GM15510 (cell line): ENCODE measurements around the gene PACSIN1.

Experiments
- POLR2A ChIP-seq: IDR thresholded peaks from 3 replicates; pipeline ENCODE4 v1.6.1; 2011; ENCODE audit warnings: borderline replicate concordance; ENCODE audit not compliant: insufficient read length; ENCODE audit errors: extremely low read depth

PACSIN1 gene, protein sequence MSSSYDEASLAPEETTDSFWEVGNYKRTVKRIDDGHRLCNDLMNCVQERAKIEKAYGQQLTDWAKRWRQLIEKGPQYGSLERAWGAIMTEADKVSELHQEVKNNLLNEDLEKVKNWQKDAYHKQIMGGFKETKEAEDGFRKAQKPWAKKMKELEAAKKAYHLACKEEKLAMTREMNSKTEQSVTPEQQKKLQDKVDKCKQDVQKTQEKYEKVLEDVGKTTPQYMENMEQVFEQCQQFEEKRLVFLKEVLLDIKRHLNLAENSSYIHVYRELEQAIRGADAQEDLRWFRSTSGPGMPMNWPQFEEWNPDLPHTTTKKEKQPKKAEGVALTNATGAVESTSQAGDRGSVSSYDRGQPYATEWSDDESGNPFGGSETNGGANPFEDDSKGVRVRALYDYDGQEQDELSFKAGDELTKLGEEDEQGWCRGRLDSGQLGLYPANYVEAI

GRCh38 chr6:34465531-34466241 is at the start of gene PACSIN1:
Gene PACSIN1 (plus strand): TSS chr6:34466076. CDS start chr6:34526306, 60,230 bp downstream.
- no peak for TF ChIP-seq POLR2A

GRCh38 chr6:34416877-34417371 is 49.0 kb upstream of the PACSIN1 start:
- TF ChIP-seq POLR2A, result no peak

GRCh38 chr6:34418367-34418766 is 47.5 kb upstream of the PACSIN1 start:
- TF ChIP-seq POLR2A, result no peak

DNA sequence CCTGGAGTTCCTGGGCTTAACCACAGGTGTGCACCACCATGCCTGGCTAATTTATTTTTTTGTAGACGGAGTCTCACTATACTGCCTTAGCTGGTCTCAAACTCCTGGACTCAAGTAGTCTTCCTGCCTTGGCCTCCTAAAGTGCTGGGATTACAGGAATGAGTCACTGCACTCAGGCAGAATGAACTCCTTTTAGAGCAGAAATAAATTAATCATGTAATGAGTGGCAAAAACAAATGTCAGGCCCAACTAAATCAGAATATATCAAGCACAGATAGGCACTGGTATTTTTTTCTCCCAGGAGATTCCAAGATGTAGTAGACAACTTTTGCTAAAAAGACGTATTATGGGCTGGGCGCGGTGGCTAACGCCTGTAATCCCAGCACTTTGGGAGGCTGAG is 42.6 kb upstream of the PACSIN1 start:
- TF ChIP-seq POLR2A, result no peak

DNA sequence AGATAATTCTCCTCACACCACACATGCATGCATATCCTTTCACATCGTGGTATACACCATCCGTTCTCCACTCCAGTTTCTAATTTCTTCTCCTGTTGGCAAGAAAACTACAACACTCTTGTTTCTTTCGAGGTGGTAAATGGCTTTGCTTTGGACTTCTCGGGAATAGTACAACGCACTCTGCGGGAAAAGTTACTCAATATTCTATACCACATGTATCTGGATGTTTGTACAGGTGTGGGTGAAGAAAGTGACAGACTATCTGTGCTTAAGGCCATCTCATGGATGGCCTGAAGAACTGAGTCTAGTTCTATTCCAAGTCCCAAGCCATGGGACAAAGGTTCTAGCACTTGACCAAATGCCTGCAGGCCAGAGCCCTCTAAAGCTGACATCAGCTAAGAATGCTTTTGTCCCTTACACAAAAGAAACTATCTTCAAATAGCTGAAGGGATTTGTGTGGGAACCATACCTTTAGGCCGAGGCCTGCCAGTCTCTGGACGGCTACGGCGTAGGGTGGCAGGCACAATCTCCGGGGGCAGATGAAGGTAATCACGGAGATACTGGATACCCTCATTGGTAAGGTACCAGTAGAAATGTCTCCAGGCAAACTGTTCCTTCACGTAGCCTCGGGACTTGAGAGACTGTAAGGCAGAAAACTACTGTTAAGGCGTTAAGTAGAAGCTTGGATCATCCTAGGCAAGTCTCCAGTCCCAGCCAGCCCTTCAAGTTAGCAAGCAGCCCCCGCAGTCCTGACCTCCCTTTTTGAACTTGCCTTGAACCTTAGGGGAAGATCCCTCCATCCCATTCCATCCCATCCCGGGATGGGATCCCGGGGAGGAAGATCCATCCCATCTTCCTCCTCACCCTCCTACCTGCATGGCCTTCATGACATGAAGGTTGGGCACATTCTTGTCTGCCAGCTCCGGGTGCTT is 41.4 kb upstream of the PACSIN1 start:
- TF ChIP-seq POLR2A, result no peak

- TF ChIP-seq POLR2A, result no peak
Measured at GRCh38 chr6:34425132-34425497, 40.8 kb upstream of the PACSIN1 start.

DNA sequence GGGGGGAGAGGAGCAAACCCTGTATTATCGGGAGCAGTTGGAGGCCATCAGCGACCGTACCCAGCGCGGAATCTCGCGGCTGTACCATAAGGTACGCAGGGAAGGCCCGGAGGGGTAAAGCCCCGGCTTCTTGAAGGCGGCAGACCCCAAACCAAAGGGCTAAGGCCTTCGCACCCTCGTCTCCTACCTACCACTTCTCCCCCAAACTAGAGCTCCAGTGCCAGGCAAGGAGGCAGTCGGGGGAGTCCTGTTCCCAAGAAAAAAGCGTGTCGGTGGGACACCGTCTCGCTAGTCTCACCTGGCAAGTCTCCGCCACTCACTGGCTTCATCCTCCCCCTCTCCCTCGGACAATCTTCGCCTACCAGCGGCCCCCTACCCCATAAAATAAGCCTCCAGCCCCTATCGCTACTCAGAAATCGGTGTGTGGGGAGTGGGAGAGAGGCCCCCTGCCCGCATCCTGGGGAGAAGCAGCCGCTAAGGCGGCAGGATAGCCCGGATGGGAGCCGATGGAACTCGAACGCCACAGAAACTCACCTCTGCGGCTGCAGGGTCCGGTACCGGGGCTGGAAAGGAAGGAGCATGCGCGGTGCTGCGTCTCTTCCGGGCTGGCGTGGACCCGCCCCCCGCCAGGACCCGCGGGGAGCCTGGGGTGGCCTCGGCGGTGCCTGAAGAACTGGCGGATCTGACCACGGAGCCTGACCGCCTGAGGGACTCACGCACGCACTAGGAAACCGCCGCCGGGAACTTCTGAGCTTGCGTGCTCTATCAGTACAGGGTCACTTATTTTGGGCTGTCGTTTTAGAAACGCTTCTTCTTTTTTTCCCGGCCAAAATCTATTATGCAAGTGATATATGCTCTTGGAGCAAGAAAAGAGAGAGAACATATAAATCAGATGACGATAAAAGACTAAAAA is 40.1 kb upstream of the PACSIN1 start, which contains the start of gene RPS10:
RPS10 (minus strand) TSS at position 572 of the 913 bp plus-strand sequence. CDS start 848 bp downstream, outside the sequence.
- TF ChIP-seq POLR2A, result peak; percentile 95

GRCh38 chr6:34435916-34436315 is 30.0 kb upstream of the PACSIN1 start:
- TF ChIP-seq POLR2A, result no peak

DNA sequence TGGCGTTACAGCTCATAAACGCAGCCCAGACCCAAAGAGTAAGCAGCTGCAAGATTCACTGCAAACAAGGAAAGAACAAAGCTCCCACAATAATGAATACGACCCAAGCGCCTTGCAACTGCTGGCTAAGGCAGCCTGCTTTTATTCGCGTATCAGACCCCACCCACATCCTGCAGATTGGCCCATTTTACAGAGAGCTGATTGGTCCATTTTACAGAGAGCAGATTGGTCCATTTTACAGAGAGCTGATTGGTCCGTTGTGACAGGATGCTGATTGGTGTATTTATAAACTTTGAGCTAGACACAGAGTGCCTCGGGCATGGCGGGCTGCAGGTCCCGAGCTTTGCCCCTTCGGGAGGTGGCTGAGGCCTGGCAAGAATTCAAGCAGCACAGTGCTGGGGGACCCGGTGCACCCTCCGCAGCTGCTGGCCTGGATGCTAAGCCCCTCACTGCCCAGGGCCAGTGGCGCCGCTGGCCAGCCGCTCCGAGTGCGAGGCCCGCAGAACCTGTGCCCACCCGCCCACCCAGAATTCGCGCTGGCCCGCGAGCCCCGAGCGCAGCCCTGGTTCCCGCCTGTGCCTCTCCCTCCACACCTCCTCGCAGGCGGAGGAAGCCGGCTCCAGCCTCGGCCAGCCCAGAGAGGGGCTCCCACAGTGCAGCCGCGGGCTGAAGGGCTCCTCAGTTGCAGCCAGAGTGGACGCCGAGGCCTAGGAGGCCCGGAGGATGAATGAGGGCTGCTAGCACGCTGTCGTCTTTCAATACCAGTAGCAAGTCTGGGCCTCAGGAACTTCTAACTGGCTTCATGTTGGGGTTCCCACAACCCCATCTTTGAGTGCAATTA is 28.9 kb upstream of the PACSIN1 start:
- no peak for TF ChIP-seq POLR2A

DNA sequence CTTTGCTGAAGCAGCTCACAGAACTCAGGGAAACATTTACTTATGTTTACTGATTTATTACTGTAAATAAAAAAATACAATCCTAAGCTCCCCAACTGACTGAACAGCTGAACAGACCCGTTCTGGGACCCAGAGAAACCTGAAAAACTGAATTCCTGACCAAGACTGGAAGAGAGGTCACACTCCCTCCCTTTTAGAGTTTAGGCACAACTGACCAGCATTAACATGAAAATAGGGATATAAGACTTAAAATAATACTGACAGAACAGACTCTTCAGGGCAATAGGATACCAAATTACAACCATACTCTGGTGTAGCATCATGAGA is 28.3 kb upstream of the PACSIN1 start:
- TF ChIP-seq POLR2A, result no peak

DNA sequence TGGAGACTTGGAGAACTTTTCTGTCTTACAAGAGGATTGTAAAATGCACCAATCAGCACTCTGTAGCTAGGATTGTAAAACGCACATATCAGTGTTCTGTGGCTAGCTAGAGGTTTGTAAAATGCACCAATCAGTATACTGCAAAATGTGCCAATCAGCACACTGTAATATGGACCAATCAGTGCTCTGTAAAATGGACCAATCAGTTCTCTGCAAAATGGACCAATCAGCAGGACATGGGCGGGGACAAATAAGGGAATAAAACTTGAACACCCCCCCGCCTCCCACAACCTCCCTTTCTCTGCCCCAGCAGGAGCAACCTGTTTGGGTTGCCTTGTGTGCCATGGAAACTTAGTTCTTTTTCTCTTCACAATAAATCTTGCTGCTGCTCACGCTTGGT is 27.2 kb upstream of the PACSIN1 start:
- TF ChIP-seq POLR2A, result no peak

GRCh38 chr6:34439442-34439841 is 26.4 kb upstream of the PACSIN1 start:
- no peak for TF ChIP-seq POLR2A

DNA sequence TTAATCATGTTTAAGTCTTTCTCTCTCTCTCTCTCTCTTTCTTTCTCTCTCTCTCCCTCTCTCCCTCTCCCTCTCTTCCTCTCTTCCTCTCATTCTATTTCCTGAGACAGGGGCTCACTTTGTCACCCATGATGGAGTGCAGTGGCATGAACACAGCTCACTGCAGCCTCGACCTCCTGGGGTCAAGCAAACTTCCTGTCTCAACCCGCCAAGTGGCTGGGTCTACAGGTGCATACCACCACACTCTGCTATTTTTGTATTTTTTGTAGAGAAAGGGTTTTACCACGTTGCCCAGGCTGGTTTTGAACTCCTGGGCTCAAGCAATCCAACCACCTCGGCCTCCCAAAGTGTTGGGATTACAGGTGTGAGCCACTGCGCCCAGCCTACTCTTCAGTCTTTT is 24.4 kb upstream of the PACSIN1 start:
- no peak for TF ChIP-seq POLR2A
